ENCODE results near the gene RNF114.

Gene RNF114

DNA sequence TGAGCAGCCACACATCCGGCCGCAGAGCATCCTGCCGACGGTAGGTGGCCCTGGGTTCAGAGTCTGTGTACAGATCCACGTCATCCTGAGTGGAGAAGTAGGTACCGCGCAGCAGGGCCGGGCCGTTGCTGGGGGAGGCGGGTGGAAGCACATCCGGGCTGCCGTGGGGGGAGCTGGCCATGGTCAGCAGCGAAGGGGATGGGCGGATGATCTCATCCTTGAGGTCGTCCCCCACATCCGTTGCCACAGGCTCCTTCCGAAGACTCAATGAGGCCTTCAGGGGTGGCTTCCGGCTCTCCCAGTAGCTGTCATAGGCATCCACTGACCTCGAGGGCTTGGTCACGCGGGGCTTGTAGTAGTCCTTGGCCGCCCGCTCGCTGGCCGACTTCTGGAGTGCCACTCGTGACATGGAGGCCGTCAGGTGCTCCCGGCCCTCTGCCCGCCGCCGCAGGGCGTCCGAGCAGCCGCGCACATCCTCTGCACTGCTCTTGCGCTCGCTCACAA lies 30.0 kb upstream of the RNF114 start:
- Histone ChIP-seq H3K27ac (ENCODE audit: extremely low read depth, low read depth, low read length) (no peak overlapping the region), H3K36me3 (ENCODE audit: control insufficient read depth in 2 of 2, insufficient read depth in 1 of 2, low read length in 2 of 2) (peaks cover 0 to 56% of the 10 kb centered on the region in 2 experiments; a peak in 2 of 3 replicates), H3K9me3 (ENCODE audit: control insufficient read depth, insufficient read depth, low read depth, low read length) (no peaks in the 10 kb centered on the region), H3K4me1 (ENCODE audit: control insufficient read depth, insufficient read depth, low read length) (no peaks in the 10 kb centered on the region), H3K4me3 (ENCODE audit: low read depth, low read length) (no peak overlapping the region)
- TF ChIP-seq, protein P1, sequence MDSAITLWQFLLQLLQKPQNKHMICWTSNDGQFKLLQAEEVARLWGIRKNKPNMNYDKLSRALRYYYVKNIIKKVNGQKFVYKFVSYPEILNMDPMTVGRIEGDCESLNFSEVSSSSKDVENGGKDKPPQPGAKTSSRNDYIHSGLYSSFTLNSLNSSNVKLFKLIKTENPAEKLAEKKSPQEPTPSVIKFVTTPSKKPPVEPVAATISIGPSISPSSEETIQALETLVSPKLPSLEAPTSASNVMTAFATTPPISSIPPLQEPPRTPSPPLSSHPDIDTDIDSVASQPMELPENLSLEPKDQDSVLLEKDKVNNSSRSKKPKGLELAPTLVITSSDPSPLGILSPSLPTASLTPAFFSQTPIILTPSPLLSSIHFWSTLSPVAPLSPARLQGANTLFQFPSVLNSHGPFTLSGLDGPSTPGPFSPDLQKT (IDR thresholded peaks at IDR 0.05; ENCODE audit: borderline replicate concordance, low read depth, low read length) = no peak
- TF ChIP-seq ZNF654 (tag by site-specific recombination; IDR thresholded peaks at IDR 0.05; ENCODE audit: low read depth) (no peak), ZNF426 (tag by site-specific recombination; IDR thresholded peaks at IDR 0.05) (no peak), ZNF501 (tag by site-specific recombination; IDR thresholded peaks at IDR 0.05) (no peak), ZNF660 (tag by site-specific recombination; IDR thresholded peaks at IDR 0.05) (no peak), ZNF223 (tag by site-specific recombination; IDR thresholded peaks at IDR 0.05) (no peak), ZNF596 (tag by site-specific recombination; IDR thresholded peaks at IDR 0.05) (no peak), ZNF266 (tag by site-specific recombination; IDR thresholded peaks at IDR 0.05; ENCODE audit: low read depth) (no peak), ZNF544 (tag by site-specific recombination; IDR thresholded peaks at IDR 0.05) (no peak), MYNN (tag by site-specific recombination; IDR thresholded peaks at IDR 0.05; ENCODE audit: borderline replicate concordance) (no peak)
- ChIA-PET CTCF (interaction anchor here (0.7 kb wide), 1 partner anchor 17 kb away, joined by 3 read pairs; no protein-coding TSS in a partner anchor), POLR2A (interaction anchor here (1.2 kb wide), 1 partner anchor 10 kb away, joined by 5 read pairs; no protein-coding TSS in a partner anchor)

DNA sequence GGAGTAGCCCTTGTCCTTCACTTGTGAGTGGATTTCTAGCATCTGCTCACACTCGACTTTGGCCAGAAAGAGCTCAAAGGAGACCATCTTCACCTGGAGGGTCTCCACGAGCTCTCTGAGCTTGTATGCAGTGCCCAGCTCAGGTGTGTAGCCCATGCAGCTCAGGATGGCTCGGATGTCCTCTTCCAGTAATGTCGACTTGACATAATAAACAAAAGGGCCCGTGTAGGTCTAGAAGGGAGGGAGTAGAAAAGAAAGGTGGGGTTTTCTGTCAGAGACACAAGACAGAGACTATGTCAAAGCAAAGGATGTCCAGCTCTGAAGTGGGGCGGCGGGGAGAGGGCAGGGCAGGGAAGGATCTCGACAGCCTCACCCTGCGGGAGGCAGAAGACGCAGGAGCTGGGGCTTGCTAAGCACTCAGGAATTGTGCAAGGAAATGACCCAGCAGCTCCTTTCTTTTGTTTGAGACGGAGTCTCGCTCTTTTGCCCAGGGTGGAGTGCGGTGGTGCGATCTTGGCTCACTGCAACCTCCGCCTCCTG lies 29.5 kb upstream of the RNF114 start:
- Histone ChIP-seq H3K27ac (ENCODE audit: extremely low read depth, low read depth, low read length) (no peak overlapping the region), H3K9me3 (ENCODE audit: control insufficient read depth, insufficient read depth, low read depth, low read length) (no peaks in the 10 kb centered on the region), H3K4me1 (ENCODE audit: control insufficient read depth, insufficient read depth, low read length) (no peaks in the 10 kb centered on the region), H3K4me3 (ENCODE audit: low read depth, low read length) (no peak overlapping the region), H3K36me3 (ENCODE audit: control insufficient read depth in 2 of 2, insufficient read depth in 1 of 2, low read length in 2 of 2) (peaks cover 0 to 56% of the 10 kb centered on the region in 2 experiments; a peak in 2 of 3 replicates)
- POLR2A ChIA-PET = interaction anchor here (1.2 kb wide), 1 partner anchor 9 kb away, joined by 5 read pairs; no protein-coding TSS in a partner anchor
- CTCF ChIA-PET = no interaction called here
- TF ChIP-seq, protein P2, sequence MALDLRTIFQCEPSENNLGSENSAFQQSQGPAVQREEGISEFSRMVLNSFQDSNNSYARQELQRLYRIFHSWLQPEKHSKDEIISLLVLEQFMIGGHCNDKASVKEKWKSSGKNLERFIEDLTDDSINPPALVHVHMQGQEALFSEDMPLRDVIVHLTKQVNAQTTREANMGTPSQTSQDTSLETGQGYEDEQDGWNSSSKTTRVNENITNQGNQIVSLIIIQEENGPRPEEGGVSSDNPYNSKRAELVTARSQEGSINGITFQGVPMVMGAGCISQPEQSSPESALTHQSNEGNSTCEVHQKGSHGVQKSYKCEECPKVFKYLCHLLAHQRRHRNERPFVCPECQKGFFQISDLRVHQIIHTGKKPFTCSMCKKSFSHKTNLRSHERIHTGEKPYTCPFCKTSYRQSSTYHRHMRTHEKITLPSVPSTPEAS (tag by site-specific recombination; IDR thresholded peaks at IDR 0.05) = no peak
- TF ChIP-seq, protein P3, sequence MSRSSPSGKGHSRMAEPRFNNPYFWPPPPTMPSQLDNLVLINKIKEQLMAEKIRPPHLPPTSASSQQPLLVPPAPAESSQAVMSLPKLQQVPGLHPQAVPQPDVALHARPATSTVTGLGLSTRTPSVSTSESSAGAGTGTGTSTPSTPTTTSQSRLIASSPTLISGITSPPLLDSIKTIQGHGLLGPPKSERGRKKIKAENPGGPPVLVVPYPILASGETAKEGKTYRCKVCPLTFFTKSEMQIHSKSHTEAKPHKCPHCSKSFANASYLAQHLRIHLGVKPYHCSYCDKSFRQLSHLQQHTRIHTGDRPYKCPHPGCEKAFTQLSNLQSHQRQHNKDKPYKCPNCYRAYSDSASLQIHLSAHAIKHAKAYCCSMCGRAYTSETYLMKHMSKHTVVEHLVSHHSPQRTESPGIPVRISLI (tag by site-specific recombination; IDR thresholded peaks at IDR 0.05) = no peak
- TF ChIP-seq BCL11A (tag by site-specific recombination; IDR thresholded peaks at IDR 0.05; ENCODE audit: low read depth) (no peak), ZNF768 (tag by site-specific recombination; IDR thresholded peaks at IDR 0.05) (no peak), TCF7L2 (IDR thresholded peaks at IDR 0.05; ENCODE audit: borderline replicate concordance, low read depth, low read length) (no peak), ZNF292 (tag by site-specific recombination; IDR thresholded peaks at IDR 0.05; ENCODE audit: borderline replicate concordance, low read depth) (no peak), ZNF596 (tag by site-specific recombination; IDR thresholded peaks at IDR 0.05) (no peak), ZNF169 (tag by site-specific recombination; IDR thresholded peaks at IDR 0.05) (no peak), ZNF394 (tag by site-specific recombination; IDR thresholded peaks at IDR 0.05; ENCODE audit: borderline replicate concordance) (no peak), ZNF202 (tag by site-specific recombination; IDR thresholded peaks at IDR 0.05; ENCODE audit: borderline replicate concordance) (no peak), ZNF707 (tag by site-specific recombination; IDR thresholded peaks at IDR 0.05) (no peak), ZXDB (tag by site-specific recombination; IDR thresholded peaks at IDR 0.05) (no peak)
- TF ChIP-seq, protein P4, sequence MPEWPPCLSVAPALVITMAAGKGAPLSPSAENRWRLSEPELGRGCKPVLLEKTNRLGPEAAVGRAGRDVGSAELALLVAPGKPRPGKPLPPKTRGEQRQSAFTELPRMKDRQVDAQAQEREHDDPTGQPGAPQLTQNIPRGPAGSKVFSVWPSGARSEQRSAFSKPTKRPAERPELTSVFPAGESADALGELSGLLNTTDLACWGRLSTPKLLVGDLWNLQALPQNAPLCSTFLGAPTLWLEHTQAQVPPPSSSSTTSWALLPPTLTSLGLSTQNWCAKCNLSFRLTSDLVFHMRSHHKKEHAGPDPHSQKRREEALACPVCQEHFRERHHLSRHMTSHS (tag by site-specific recombination; IDR thresholded peaks at IDR 0.05) = no peak
- TF ChIP-seq, protein P5, sequence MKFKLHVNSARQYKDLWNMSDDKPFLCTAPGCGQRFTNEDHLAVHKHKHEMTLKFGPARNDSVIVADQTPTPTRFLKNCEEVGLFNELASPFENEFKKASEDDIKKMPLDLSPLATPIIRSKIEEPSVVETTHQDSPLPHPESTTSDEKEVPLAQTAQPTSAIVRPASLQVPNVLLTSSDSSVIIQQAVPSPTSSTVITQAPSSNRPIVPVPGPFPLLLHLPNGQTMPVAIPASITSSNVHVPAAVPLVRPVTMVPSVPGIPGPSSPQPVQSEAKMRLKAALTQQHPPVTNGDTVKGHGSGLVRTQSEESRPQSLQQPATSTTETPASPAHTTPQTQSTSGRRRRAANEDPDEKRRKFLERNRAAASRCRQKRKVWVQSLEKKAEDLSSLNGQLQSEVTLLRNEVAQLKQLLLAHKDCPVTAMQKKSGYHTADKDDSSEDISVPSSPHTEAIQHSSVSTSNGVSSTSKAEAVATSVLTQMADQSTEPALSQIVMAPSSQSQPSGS (tag by site-specific recombination; IDR thresholded peaks at IDR 0.05; ENCODE audit: low read depth) = no peak
- TF ChIP-seq, protein P6, sequence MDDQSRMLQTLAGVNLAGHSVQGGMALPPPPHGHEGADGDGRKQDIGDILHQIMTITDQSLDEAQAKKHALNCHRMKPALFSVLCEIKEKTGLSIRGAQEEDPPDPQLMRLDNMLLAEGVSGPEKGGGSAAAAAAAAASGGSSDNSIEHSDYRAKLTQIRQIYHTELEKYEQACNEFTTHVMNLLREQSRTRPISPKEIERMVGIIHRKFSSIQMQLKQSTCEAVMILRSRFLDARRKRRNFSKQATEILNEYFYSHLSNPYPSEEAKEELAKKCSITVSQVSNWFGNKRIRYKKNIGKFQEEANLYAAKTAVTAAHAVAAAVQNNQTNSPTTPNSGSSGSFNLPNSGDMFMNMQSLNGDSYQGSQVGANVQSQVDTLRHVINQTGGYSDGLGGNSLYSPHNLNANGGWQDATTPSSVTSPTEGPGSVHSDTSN (CRISPR knock-in tag; IDR thresholded peaks at IDR 0.05) = no peak
